GM18867 (cell line): ENCODE data around the gene RASA3.

Experiments
- ATAC-seq: cut with Tn5 transposase; IDR thresholded peaks from one replicate; pipeline ENCODE4 v1.9.1; 2021; ENCODE audit warnings: mild to moderate bottlenecking, moderate library complexity; ENCODE audit not compliant: unreplicated experiment

Gene RASA3

GRCh38 chr13:113962386-113962785 lies 170.0 kb downstream of the RASA3 start:
- ATAC-seq = no peak

- no peak for ATAC-seq
These were observed 172.0 kb downstream of the RASA3 start for GRCh38 chr13:113960276-113960948.

- ATAC-seq = no peak
These were observed 173.2 kb downstream of the RASA3 start for GRCh38 chr13:113959198-113959597.

GRCh38 chr13:113958373-113958772 lies 174.1 kb downstream of the RASA3 start:
- no peak for ATAC-seq

GRCh38 chr13:113956571-113956970 lies 175.9 kb downstream of the RASA3 start:
- no peak for ATAC-seq

- ATAC-seq = no peak
These were observed 176.7 kb downstream of the RASA3 start for GRCh38 chr13:113955691-113956090.

- ATAC-seq = no peak
These were observed 177.2 kb downstream of the RASA3 start for GRCh38 chr13:113955235-113955634.

GRCh38 chr13:113954046-113954835 lies 178.2 kb downstream of the RASA3 start:
- no peak for ATAC-seq

- ATAC-seq = no peak
These were observed 178.9 kb downstream of the RASA3 start for GRCh38 chr13:113953561-113953960.

GRCh38 chr13:113952983-113953520 lies 179.4 kb downstream of the RASA3 start:
- no peak for ATAC-seq

GRCh38 chr13:113952151-113952982 lies 180.1 kb downstream of the RASA3 start:
- ATAC-seq = no peak

- peak; percentile 75 for ATAC-seq
These were observed 181.0 kb downstream of the RASA3 start for GRCh38 chr13:113951246-113951999.

- ATAC-seq = peak; percentile 12
These were observed 181.8 kb downstream of the RASA3 start for GRCh38 chr13:113950451-113951245.

- ATAC-seq = no peak
These were observed 182.9 kb downstream of the RASA3 start for GRCh38 chr13:113949546-113949945.

GRCh38 chr13:113948034-113948742 lies 184.2 kb downstream of the RASA3 start:
- ATAC-seq = no peak

- no peak for ATAC-seq
These were observed 185.0 kb downstream of the RASA3 start for GRCh38 chr13:113947311-113948033.

- ATAC-seq = no peak
These were observed 185.8 kb downstream of the RASA3 start for GRCh38 chr13:113946409-113947181.
